BE2C (cell line): ENCODE results near the gene KRTAP9-3.
"Not testable (repeated sequence)": the region's sequence is repeated elsewhere in the genome, so short reads cannot be mapped to it uniquely, and the experiment has no call there.

Experiments used
- DNase-seq: peaks from one replicate; pipeline ENCODE4 v3.0.0-alpha.2; 2020
- H3K27me3 ChIP-seq: fragments of 250-450 bp; sonication (Bioruptor Pico); 2 replicates; pipeline ENCODE4 v1.5.1; 2020; ENCODE audit warnings: mild to moderate bottlenecking
- H3K36me3 ChIP-seq: fragments of 250-450 bp; sonication (Bioruptor Pico); 2 replicates; pipeline ENCODE4 v1.5.1; 2020; ENCODE audit warnings: mild to moderate bottlenecking
- H3K4me1 ChIP-seq: fragments of 250-450 bp; sonication (Bioruptor Pico); 2 replicates; pipeline ENCODE4 v1.5.1; 2020
- H3K4me3 ChIP-seq: 2 replicates; pipeline ENCODE4 v1.5.1; 2011; ENCODE audit warnings: low read depth, low read length
- H3K9me3 ChIP-seq: fragments of 250-450 bp; sonication (Bioruptor Pico); 2 replicates; pipeline ENCODE4 v1.5.1; 2020
- CTCF ChIP-seq: IDR thresholded peaks from 2 replicates; pipeline ENCODE4 v1.5.1; 2012; ENCODE audit warnings: mild to moderate bottlenecking, low read depth, low read length

Gene KRTAP9-3

GRCh38 chr17:41271858-41272257 lies 39.6 kb downstream of the KRTAP9-3 start:
- Histone ChIP-seq H3K9me3 (no peaks in the 10 kb centered on the region), H3K36me3 (no peaks in the 10 kb centered on the region), H3K4me3 (no peak overlapping the region), H3K27me3 (peaks cover 7% of the 10 kb centered on the region), H3K4me1 (no peaks in the 10 kb centered on the region)
- TF ChIP-seq CTCF = no peak
- DNase-seq = no peak

DNA sequence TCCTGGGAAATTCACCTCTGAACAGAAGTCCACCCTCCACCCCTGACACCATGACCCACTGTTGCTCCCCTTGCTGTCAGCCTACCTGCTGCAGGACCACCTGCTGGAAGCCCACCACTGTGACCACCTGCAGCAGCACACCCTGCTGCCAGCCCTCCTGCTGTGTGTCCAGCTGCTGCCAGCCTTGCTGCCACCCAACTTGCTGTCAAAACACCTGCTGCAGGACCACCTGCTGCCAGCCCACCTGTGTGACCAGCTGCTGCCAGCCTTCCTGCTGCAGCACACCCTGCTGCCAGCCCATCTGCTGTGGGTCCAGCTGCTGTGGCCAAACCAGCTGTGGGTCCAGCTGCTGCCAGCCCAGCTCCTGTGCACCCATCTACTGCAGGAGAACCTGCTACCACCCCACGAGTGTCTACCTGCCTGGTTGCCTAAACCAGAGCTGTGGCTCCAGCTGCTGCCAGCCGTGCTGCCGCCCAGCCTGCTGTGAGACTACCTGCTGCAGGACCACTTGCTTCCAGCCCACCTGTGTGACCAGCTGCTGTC lies 43.5 kb downstream of the KRTAP9-3 start, which contains the start of gene KRTAP9-7:
TSS of gene KRTAP9-7 (plus strand) at position 51 of the 543 bp plus-strand sequence. CDS start at position 51, 0 bp downstream.
- H3K4me1 ChIP-seq, H3K36me3 ChIP-seq, H3K27me3 ChIP-seq, DNase-seq, H3K4me3 ChIP-seq, H3K9me3 ChIP-seq: not testable (repeated sequence)

- no peak for DNase-seq
These were observed 46.1 kb downstream of the KRTAP9-3 start for GRCh38 chr17:41278176-41278955.

More at GRCh38 chr17:41278176-41278955, 46.1 kb downstream of the KRTAP9-3 start:
- Histone ChIP-seq H3K4me3 (no peak overlapping the region), H3K27me3 (peaks cover 21% of the 10 kb centered on the region), H3K9me3 (no peaks in the 10 kb centered on the region), H3K4me1 (no peaks in the 10 kb centered on the region), H3K36me3 (no peaks in the 10 kb centered on the region)
- TF ChIP-seq CTCF = no peak
